Amygdala (tissue), 56 donors: Measurements from ENCODE around the gene AHRR.
"Not testable (repeated sequence)": the region's sequence is repeated elsewhere in the genome, so short reads cannot be mapped to it uniquely, and the experiment has no call there.

Experiments
- DNase-seq, 56 donors: peaks; one replicate each; lab custom pipeline; 2025; lab: John Stamatoyannopoulos, UW

AHRR gene

GRCh38 chr5:479566-480319 is 158.2 kb downstream of the AHRR start:
- no peak for DNase-seq

DNA sequence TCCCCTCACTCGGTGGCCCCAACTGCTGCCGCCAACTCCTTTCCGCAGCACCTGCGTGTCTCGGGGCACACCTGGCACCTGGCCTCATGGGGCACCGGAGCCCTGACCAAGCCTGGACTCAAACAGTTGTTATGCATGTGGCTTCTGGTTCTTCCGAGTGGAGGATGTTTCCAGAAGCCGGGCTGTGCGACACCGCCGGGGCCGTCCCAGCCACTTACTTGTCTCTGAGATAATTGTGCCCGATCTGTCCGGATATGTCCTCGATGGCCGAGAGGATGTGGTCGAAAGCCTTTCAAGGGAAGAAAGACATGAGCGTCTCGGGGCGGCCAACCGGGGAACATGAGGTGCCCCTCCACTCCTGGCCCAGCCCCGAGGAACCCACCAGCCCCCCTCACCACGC is 159.8 kb downstream of the AHRR start:
- no peak for DNase-seq

- DNase-seq, result no peak
These were observed 160.5 kb downstream of the AHRR start for GRCh38 chr5:482021-482420.

DNA sequence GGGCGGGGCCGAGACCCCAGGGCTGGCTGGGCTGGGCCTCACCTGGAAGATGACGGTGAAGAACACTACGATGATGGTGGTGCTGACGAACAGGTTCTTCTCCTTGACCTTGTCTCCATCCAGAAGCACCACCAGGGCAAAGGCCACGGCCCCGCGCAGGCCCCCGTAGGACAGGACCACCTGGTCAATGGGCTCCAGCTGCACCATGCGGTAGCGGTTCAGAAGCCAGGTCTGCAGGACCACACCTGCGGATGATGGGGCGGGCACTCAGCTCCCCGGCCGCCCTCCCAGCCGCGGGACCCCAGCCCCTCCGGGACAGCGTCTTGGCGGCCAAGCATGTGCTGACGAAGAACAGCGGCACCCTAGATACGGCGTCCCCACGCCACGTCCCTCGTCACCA is 161.0 kb downstream of the AHRR start:
- no peak for DNase-seq

GRCh38 chr5:483011-483410 is 161.5 kb downstream of the AHRR start:
- no peak for DNase-seq

DNA sequence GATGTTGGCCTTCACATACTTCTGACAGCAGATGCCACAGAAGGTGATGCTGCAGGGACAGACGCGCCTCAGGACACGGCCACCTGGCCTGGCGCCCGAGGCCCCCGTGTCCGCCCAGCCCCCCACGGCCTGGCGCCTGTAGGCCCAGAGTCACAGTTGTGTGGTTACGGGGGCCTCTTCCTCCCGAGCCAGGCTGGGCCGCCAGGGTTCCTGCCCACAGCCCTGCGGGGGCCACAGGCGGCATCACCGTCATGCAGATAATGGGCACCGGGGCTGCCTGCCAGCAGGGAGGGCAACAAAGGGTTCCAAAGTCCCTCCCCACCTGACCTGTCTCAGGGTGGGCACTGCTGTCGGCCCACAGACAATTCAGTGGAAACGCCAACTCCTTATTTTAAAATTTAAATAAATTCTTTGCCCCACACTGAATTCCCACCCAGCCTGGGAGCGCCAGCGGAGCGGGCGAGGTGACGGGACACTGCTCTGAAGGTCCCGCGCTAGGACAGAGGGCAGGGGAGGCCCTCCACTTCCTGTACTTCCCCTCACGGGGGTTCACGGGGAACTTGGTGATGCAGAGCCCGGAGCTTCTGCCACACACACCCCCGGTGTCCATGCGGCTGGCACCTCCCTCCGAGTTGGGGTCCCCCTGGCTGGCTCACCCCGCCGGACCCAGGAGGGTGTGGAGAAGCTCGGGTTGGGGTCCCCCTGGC is 162.1 kb downstream of the AHRR start:
- no peak for DNase-seq

GRCh38 chr5:484556-484955 is 163.0 kb downstream of the AHRR start:
- no peak for DNase-seq

DNA sequence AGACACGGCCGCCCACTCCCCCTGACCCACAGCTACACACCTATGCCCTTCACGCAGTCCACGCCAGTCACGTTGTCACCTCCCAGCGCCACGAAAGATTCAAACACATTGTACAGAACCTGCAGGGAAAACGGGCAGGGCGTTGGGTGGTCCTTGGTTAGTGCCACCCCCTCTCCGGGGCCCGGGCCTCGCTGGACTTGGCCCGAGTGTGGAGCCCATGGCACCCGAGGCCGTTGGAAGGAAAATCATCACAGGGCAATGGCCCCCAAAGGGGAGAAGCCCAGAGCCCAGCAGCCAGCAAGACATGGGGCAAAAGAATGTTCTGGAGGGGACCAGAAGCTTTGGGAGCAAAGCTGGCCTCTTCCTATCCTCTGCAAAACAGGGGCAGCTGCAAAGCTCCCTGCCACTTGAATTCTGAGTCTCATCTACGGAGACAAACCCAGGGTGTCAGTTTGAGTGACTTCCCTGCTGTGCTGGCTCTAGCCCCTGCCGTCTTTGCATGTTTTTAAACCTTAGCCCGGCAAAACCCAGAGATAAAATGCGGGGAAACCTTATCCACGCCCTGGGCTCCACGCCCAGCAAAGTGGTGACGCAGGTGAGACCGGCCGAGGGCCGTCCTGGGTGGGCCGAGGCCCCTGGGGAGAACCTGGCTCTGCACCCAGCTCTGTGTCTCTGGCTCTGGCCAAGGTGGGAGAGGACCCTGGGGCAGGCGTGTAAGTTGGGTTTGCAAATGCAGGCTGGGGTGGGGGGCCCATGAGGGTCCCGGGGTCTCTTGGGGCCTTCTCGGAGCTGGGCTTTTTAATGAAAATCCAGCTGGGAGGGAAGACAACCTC is 163.8 kb downstream of the AHRR start:
- no peak for DNase-seq

DNA sequence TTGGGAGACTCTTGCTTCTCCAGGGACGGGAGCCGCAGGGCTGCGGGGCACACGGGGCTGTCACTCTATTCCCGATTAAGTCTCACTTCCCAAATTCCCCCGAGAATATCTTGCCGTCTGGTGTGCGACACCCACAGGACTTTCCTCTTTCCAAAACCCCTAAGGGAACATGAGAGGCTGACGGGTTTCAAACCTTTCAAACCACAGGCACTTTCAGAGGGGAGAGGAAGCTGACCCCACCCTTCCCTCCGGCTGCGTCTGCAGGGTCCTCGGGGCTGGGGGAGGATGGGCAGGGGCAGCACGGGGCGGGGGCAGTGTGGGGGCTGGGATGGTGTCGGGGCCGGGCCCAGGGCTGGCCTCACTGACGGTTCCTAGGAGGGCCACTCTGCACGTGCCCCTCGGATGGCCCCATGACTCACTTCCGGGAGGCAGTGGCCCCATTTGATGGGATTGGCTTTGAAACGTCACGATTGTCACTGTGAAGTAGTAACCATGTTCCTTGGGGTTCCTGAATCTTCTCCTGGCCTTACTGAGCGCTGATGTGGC is 164.5 kb downstream of the AHRR start:
- no peak for DNase-seq

- not testable (repeated sequence) for DNase-seq
These were observed 165.1 kb downstream of the AHRR start for GRCh38 chr5:486597-486996.
